ENCODE results near the gene PERM1. TPM values are rescaled to one million over a fixed set of nuclear protein-coding genes. Genes with fewer than 3 reads are reported as not detected.
"Not testable (repeated sequence)": the region's sequence is repeated elsewhere in the genome, so short reads cannot be mapped to it uniquely, and the experiment has no call there.

The PERM1 gene
- total RNA-seq, 1 donor from 2014 or later: not detected

- H3K27me3 ChIP-seq (ENCODE audit: low read depth): no peaks in the 10 kb centered on the region
- H3K4me1 ChIP-seq: peaks cover 28% of the 10 kb centered on the region
- TF ChIP-seq, protein P1, sequence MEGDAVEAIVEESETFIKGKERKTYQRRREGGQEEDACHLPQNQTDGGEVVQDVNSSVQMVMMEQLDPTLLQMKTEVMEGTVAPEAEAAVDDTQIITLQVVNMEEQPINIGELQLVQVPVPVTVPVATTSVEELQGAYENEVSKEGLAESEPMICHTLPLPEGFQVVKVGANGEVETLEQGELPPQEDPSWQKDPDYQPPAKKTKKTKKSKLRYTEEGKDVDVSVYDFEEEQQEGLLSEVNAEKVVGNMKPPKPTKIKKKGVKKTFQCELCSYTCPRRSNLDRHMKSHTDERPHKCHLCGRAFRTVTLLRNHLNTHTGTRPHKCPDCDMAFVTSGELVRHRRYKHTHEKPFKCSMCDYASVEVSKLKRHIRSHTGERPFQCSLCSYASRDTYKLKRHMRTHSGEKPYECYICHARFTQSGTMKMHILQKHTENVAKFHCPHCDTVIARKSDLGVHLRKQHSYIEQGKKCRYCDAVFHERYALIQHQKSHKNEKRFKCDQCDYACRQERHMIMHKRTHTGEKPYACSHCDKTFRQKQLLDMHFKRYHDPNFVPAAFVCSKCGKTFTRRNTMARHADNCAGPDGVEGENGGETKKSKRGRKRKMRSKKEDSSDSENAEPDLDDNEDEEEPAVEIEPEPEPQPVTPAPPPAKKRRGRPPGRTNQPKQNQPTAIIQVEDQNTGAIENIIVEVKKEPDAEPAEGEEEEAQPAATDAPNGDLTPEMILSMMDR (IDR thresholded peaks at IDR 0.05): peak; percentile 37
- no peaks in the 10 kb centered on the region for H3K36me3 ChIP-seq
- peak overlapping the region; percentile 91 for H3K27ac ChIP-seq
- DNase-seq (no peak), ATAC-seq (no peak)
- intact Hi-C loops (cut with DNase I): no loop called here
- peak overlapping the region; percentile 64 for H3K4me3 ChIP-seq
- H3K9me3 ChIP-seq: no peaks in the 10 kb centered on the region
Measured at GRCh38 chr1:1014799-1015681, 33.1 kb upstream of the PERM1 start.

- no peaks in the 10 kb centered on the region for H3K9me3 ChIP-seq
- ATAC-seq (peak; percentile 2 to 5), DNase-seq (no peak)
- no peaks in the 10 kb centered on the region for H3K36me3 ChIP-seq
- H3K27ac ChIP-seq: peak overlapping the region; percentile 91
- intact Hi-C loops (cut with DNase I): no loop called here
- TF ChIP-seq, protein P1 (IDR thresholded peaks at IDR 0.05): no peak
- H3K4me3 ChIP-seq: peak overlapping the region; percentile 64
- H3K27me3 ChIP-seq (ENCODE audit: low read depth): no peaks in the 10 kb centered on the region
- H3K4me1 ChIP-seq: peaks cover 27% of the 10 kb centered on the region
Measured at GRCh38 chr1:1013922-1014648, 32.2 kb upstream of the PERM1 start.

GRCh38 chr1:1013105-1013921 lies 31.4 kb upstream of the PERM1 start, which contains the start of gene ISG15:
Gene ISG15 (plus strand): TSS chr1:1013497. CDS start chr1:1013574, 77 bp downstream.
- peak within 1 kb of the TSS; percentile 91 for H3K27ac ChIP-seq

DNA sequence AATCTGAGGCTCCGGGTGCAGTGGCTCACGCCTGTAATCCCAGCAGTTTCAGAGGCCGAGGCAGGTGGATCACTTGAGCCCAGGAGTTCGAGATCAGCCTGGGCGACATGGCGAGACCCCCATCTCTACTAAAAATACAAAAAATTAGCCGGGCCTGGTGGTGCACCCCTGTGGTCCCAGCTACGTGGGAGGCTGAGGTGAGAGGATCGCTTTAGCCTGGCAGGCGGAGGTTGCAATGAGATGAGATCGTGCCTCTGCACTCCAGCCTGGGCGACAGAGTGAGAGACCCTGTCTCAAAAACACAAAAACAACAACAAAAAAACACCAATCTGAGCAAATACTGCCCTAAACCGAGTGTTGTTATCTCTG lies 30.8 kb upstream of the PERM1 start:
- H3K27me3 ChIP-seq (ENCODE audit: low read depth); H3K9me3 ChIP-seq; DNase-seq; intact Hi-C loops (cut with DNase I); H3K36me3 ChIP-seq: not testable (repeated sequence)
- H3K27ac ChIP-seq: peak overlapping the region; percentile 91
- peaks cover 23% of the 10 kb centered on the region for H3K4me1 ChIP-seq
- H3K4me3 ChIP-seq: peak overlapping the region; percentile 64
- ATAC-seq: peak in 1 of 2 donors; percentile 4

More at GRCh38 chr1:1013105-1013921, 31.4 kb upstream of the PERM1 start, which contains the start of gene ISG15:
- Histone ChIP-seq H3K9me3 (no peaks in the 10 kb centered on the region), H3K4me3 (peak within 1 kb of the TSS; percentile 64), H3K27me3 (ENCODE audit: low read depth) (no peaks in the 10 kb centered on the region), H3K36me3 (no peaks in the 10 kb centered on the region), H3K4me1 (peaks cover 23% of the 10 kb centered on the region)
- DNase-seq: peak; percentile 96
- peak; percentile 94 to 96 for ATAC-seq
- intact Hi-C loops (cut with DNase I): no loop called here
- TF ChIP-seq, protein P1 (IDR thresholded peaks at IDR 0.05): peak; percentile 8

- Histone ChIP-seq H3K27ac (no peak overlapping the region), H3K4me3 (no peak overlapping the region), H3K9me3 (no peaks in the 10 kb centered on the region), H3K27me3 (ENCODE audit: low read depth) (no peaks in the 10 kb centered on the region), H3K4me1 (peaks cover 23% of the 10 kb centered on the region), H3K36me3 (no peaks in the 10 kb centered on the region)
- intact Hi-C loops (cut with DNase I): no loop called here
- no peak for DNase-seq
- no peak for ATAC-seq
- TF ChIP-seq, protein P1 (IDR thresholded peaks at IDR 0.05): no peak
Measured at GRCh38 chr1:1011396-1011949, 29.6 kb upstream of the PERM1 start.

DNA sequence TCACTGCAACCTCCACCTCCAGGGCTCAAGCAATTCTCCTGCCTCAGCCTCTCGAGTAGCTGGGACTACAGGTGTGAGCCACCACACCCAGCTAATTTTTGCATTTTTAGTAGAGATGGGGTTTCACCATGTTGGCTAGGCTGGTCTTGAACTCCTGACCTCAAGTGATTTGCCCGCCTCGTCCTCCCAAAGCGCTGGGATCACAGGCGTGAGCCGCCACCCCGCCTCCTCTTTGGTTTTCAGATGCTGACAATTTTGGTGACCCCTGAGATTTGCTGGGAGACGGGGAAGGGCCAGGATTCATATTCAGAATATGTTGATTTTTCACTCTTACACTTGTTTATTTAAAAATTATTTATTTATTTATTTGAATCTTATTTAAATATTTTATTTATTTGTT lies 28.2 kb upstream of the PERM1 start:
- H3K9me3 ChIP-seq; DNase-seq; H3K27ac ChIP-seq; intact Hi-C loops (cut with DNase I); ATAC-seq; H3K4me3 ChIP-seq; H3K36me3 ChIP-seq; H3K27me3 ChIP-seq (ENCODE audit: low read depth): not testable (repeated sequence)
- H3K4me1 ChIP-seq: peaks cover 30% of the 10 kb centered on the region
